A204.1 (cell line): Measurements from ENCODE around the gene MARCHF2.
"Not testable (repeated sequence)": the region's sequence is repeated elsewhere in the genome, so short reads cannot be mapped to it uniquely, and the experiment has no call there.

ENCODE experiments used
- FAIRE-seq: peaks from 2 replicates; lab custom pipeline; 2012; peaks lifted over from hg19 to GRCh38; lab: Jason Lieb, UNC

MARCHF2 gene

DNA sequence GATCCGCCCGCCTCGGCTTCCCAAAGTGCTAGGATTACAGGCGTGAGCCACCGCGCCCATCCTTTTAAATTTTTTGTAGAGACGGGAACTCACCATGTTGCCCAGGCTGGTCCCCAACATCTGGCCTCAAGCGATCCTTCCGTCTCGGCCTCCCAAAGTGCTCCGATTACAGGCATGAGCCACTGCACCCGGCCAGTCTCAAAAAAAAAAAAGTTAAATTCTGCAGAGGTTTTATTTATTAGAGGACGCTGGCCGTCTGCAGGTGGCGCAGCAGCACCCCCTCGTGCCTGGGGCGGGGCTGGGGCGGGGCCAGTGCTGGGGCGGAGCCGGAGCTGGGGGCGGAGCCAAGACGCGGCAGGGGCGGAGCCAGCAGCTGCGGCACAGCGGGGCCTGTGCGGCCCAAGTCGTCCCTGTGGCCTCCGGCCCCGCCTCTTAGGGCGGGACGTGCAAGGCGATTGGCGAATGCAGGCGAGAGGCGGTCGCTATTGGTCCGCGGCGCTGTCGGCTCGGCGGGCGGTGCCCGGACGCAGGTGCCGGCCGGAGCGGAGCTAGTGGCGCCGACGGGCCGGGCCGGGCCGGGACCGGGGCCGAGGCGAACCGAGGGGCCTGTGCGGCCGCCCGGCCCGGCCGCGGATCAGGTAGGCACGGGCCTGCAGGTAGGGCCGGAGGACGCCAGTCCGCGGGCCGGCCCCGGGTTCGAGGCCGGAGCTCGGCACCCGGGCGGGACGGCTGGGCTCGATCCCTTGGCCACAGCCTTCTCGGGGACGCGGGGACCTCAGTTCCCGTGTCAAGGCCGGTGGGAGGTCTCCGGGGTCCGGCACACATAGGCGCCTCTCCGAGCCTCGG, at the start of gene MARCHF2:
Gene MARCHF2, plus strand, starts transcription at position 523 of the 846 bp plus-strand sequence. CDS start 8,536 bp downstream, outside the sequence.
- no peak for FAIRE-seq

DNA sequence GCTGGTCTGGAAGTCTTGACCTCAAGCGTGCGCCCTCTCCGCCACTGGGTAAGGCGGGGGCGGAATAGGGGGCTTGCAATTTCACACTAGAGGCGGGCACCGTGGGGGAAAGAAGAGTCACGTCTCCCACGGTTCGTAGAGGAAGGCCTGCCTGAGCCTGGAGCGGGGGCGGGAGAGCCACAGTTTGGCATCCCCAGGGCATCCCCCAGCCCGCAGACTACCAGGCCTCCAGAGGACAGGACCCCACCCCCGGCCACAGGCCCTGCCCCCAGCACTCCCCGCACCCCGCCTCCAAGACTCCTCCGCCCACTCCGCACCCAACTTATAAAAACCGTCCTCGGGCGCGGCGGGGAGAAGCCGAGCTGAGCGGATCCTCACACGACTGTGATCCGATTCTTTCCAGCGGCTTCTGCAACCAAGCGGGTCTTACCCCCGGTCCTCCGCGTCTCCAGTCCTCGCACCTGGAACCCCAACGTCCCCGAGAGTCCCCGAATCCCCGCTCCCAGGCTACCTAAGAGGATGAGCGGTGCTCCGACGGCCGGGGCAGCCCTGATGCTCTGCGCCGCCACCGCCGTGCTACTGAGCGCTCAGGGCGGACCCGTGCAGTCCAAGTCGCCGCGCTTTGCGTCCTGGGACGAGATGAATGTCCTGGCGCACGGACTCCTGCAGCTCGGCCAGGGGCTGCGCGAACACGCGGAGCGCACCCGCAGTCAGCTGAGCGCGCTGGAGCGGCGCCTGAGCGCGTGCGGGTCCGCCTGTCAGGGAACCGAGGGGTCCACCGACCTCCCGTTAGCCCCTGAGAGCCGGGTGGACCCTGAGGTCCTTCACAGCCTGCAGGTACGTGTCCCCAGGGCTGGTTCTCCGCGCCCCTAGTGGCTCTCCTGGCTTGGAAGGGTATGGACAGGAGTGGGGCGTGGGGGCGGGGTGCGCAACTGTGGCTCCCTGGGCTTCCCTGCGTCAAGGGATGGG, 49.0 kb upstream of the MARCHF2 start, which contains the start of gene ANGPTL4:
Gene ANGPTL4, plus strand, starts transcription at position 353 of the 969 bp plus-strand sequence. Its CDS starts 167 bp downstream, at position 520.
- no peak for FAIRE-seq

GRCh38 chr19:8366121-8366581, 47.0 kb upstream of the MARCHF2 start:
- no peak for FAIRE-seq

DNA sequence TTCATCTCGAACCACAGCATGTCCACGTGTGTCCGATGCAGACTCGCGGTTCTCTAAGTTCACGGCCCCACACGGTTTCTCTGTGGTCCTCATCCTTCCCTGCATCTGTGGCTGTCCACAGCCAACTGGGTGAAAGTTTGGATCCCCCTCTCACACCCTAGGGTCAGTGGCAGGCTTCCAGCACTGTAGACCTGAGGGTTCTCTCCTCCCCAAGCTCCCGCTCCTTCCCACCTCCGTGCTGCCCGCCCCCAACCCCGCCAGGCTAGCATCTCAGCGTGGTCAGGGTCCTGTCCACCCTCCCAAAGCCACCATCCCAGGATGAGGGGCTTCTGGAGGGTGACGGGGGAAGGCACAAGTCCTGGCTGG, 46.2 kb upstream of the MARCHF2 start:
- FAIRE-seq: no peak

GRCh38 chr19:8367327-8368001, 45.6 kb upstream of the MARCHF2 start:
- FAIRE-seq: no peak

DNA sequence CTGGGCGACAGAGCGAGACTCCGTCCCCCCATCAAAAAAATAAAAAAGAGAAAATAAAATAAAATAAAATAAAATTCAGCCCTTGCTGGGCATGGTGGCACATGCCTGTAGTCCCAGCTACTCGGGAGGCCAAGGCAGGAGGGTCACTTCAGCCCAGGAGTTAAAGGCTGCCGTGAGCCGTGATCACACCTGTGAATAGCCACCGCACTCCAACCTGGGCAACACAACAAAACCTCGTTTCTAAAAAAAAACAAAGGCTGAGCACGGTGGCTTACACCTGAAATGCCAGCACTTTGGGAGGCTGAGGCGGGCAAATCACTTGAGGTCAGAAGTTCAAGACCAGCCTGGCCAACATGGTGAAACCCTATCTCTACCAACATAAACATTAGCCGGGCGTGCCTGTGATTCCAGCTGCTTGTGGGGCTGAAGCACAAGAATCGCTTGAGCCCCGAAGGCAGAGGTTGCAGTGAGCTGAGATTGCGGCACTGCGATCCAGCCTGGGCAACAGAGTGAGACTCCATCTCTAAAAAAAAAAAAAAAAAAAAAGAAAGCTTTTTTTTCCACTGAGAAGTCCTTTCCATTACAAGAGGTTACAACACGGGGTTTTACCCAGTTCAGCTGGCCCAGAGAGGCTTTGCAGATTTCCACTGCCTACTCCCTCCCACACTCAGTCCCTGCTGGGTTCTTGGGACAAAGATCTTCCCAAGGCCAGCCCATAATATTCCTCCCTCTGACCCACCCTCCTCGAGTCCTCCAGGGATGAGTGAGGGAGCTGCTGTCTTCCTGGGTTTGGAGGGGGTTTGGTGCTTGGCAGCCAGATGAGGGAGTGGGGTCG, 42.7 kb upstream of the MARCHF2 start:
- no peak for FAIRE-seq

DNA sequence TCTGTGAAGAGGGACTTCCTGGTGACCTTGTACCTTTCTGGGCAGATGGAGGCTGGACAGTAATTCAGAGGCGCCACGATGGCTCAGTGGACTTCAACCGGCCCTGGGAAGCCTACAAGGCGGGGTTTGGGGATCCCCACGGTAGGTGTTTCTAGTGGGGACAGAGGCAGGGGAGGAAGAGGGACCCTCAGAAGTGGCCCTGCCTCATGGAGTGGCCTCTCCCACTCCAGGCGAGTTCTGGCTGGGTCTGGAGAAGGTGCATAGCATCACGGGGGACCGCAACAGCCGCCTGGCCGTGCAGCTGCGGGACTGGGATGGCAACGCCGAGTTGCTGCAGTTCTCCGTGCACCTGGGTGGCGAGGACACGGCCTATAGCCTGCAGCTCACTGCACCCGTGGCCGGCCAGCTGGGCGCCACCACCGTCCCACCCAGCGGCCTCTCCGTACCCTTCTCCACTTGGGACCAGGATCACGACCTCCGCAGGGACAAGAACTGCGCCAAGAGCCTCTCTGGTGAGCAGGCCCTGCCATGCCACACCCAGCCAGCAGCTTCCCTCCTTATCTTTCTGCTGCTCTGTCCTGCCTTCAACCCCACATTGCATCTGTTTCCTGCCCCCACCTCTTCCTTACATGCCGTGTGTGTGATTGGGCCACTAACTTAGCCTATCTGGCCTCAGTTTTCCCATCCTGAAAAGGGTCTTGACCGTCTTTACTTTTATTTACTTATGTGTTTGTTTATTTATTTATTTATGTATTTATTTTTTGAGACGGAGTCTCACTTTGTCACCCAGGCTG, 41.9 kb upstream of the MARCHF2 start:
- no peak for FAIRE-seq

DNA sequence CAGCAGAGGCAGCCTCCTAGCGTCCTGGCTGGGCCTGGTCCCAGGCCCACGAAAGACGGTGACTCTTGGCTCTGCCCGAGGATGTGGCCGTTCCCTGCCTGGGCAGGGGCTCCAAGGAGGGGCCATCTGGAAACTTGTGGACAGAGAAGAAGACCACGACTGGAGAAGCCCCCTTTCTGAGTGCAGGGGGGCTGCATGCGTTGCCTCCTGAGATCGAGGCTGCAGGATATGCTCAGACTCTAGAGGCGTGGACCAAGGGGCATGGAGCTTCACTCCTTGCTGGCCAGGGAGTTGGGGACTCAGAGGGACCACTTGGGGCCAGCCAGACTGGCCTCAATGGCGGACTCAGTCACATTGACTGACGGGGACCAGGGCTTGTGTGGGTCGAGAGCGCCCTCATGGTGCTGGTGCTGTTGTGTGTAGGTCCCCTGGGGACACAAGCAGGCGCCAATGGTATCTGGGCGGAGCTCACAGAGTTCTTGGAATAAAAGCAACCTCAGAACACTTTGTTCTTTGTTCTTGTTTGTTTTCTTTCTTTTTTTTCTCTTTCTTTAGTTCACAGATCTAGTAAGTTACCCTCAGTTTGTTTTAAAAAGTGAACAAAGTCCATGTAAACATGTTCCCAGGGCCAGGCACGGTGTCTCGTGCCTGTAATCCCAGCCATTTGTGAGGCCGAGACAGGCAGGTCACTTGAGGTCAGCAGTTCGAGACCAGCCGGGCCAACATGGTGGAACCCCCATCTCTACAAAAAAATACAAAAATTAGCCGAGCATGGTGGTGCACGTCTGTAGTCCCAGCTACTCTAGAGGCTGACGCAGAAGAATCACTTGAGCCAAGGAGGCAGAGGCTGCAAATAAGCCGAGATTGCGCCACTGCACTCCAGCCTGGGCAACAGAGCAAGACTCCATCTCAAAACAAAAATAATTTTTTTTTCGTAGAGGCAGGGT, 39.0 kb upstream of the MARCHF2 start:
- FAIRE-seq: no peak

- not testable (repeated sequence) for FAIRE-seq
These were observed 37.3 kb upstream of the MARCHF2 start for GRCh38 chr19:8375766-8376165.

GRCh38 chr19:8376373-8376974, 36.6 kb upstream of the MARCHF2 start:
- not testable (repeated sequence) for FAIRE-seq

GRCh38 chr19:8377598-8377997, 35.5 kb upstream of the MARCHF2 start:
- no peak for FAIRE-seq

DNA sequence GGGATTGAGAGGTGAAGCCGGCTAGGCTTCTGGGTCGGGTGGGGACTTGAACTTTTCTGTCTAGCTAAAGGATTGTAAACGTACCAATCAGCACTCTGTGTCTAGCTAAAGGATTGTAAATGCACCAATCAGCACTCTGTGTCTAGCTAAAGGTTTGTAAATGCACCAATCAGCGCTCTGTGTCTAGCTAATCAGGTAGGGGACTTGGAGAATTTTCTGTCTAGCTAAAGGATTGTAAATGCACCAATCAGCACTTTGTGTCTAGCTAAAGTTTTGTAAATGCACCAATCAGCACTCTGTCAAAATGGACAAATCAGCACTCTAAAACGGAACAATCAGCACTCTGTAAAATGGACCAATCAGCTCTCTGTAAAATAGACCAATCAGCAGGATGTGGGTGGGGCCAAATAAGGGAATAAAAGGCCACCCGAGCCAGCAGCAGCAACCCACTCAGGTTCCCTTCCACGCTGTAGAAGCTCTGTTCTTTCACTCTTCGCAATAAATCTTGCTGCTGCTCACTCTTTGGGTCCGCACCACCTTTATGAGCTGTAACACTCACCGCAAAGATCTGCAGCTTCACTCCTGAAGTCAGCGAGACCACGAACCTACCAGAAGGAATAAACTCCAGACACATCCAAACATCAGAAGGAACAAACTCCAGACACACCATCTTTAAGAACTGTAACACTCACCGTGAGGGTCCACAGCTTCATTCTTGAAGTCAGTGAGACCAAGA, 33.8 kb upstream of the MARCHF2 start:
- FAIRE-seq: not testable (repeated sequence)

DNA sequence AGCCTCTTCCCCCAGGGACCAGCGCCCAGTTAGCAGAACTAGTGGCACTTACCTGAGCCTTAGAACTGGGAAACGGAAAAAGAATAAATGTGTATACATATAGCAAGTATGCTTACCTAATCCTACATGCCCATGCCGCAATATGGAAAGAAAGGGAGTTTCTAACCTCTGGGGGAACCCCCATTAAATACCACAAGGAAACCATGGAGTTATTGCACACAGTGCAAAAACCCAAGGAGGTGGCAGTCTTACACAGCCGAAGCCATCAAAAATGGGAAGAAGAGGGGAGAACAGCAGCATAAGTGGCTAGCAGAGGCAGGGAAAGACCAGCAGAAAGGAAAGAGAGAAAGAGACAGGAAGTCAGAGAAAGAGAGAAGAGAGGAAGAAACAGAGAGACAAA, 28.5 kb upstream of the MARCHF2 start:
- not testable (repeated sequence) for FAIRE-seq

GRCh38 chr19:8385103-8385502, 28.0 kb upstream of the MARCHF2 start:
- FAIRE-seq: not testable (repeated sequence)

- FAIRE-seq: not testable (repeated sequence)
These were observed 27.5 kb upstream of the MARCHF2 start for GRCh38 chr19:8385566-8385965.

- FAIRE-seq: not testable (repeated sequence)
These were observed 26.7 kb upstream of the MARCHF2 start for GRCh38 chr19:8386419-8386818.

DNA sequence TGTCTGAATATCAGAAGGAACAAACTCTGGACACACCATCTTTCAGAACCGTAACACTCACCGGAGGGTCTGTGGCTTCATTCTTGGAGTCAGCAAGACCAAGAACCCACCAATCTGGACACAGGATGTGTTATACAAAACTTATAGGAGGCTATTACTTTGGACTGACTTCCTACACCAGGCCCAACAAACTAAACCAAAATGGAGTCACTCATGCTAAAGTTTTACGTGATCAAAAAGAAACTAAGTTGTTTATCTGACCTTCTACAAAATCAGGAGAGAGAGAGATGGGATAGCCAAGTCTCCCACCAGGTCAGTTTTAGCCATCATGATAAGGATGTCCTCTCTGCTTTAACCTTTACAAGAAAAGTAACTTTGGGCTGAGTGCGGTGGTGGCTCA, 26.1 kb upstream of the MARCHF2 start:
- FAIRE-seq: no peak
